Prostate gland (tissue), 2 donors: ENCODE data around the gene HTR3B. TPM values are rescaled to one million over a fixed set of nuclear protein-coding genes. Genes with fewer than 3 reads are reported as not detected.

Source experiments
- DNase-seq: peaks from one replicate; pipeline ENCODE4 v3.0.0-alpha.2; 2019; ENCODE audit warnings: low spot score
- H3K27ac ChIP-seq, 2 donors: fragments of 200-600 bp; sonication (generic); 2 replicates each; pipeline ENCODE4 v1.5.1; 2017 to 2019
- H3K27me3 ChIP-seq: fragments of 200-600 bp; sonication (generic); replicated peaks from 2 replicates; pipeline ENCODE4 v1.5.1; 2019; ENCODE audit not compliant: insufficient read depth
- H3K36me3 ChIP-seq, 2 donors: fragments of 200-600 bp; sonication (generic); 1 replicate in 1 of 2; 2 replicates in 1 of 2; pipeline versions ENCODE4 v1.5.1 to v1.8.1; 2017 to 2019
- H3K4me1 ChIP-seq: fragments of 200-600 bp; sonication (generic); replicated peaks from 2 replicates; pipeline ENCODE4 v1.5.1; 2019
- H3K4me3 ChIP-seq, 2 donors: fragments of 200-600 bp; sonication (generic); 2 replicates each; pipeline ENCODE4 v1.5.1; 2017 to 2019
- H3K9me3 ChIP-seq: fragments of 200-600 bp; sonication (generic); 2 replicates; pipeline ENCODE4 v1.5.1; 2017
- POLR2A ChIP-seq: fragments of 450-650 bp; IDR thresholded peaks from one replicate; pipeline ENCODE4 v1.6.1; 2016; ENCODE audit warnings: antibody characterized with exemption, mild to moderate bottlenecking
- POLR2AphosphoS5 ChIP-seq: sonication (generic); formaldehyde crosslinking; IDR thresholded peaks from one replicate; pipeline ENCODE4 v1.6.1; 2017; ENCODE audit warnings: antibody characterized with exemption
- WGBS: methylation state at CpG from one replicate; pipeline ENCODE4 v1.1.5; 2018; 5-methylcytosine and 5-hydroxymethylcytosine counted together
- intact Hi-C: fragments of 100-400 bp; cut with DNase I; formaldehyde crosslinking; loops from one replicate; pipeline ENCODE4 v1.14.2; 2022
- total RNA-seq, 2 donors: library from RNA; depleted of rRNA; stranded (reverse); fragments of >200 nt; gene quantifications; one replicate each; pipeline ENCODE4 v1.1.0, GENCODE V29; 2016
- TF ChIP-seq, protein P1 (sequence below), 4 experiments: fragments of 200-600 bp in 2 of 4; fragments of 450-650 bp in 2 of 4; sonication (generic) in 2 of 4; IDR thresholded peaks; 1 replicate in 3 of 4; 2 replicates in 1 of 4; pipeline ENCODE4 v1.5.1; 2016 to 2019; ENCODE audit warnings: antibody characterized with exemption in 4 of 4, mild to moderate bottlenecking in 2 of 4, moderate library complexity in 2 of 4

The HTR3B gene
- total RNA-seq, 2 donors from 2014 or later, result not detected

DNA sequence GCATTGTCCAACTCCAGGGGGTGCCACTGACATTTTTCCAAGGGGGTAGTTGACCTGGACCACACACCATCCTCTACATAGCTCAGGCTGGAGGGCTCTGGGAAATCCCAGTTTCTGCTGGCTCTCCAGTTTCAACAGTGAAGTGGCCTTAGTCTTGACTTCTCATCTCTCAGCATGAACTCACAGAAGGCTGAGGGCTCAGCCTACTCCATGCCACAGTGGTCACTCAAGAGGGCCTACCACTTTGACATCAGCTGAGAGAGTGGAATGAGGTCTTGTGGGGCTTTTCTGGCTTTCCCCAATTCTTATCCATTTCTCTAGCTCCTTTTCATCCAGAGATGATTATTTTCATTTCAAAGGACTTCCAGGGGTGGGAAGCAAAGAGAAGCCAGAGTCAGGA, 77.7 kb downstream of the HTR3B start:
- intact Hi-C loops, result no loop called here

GRCh38 chr11:113984781-113985180, 80.2 kb downstream of the HTR3B start:
- WGBS, result 75% methylated on average over 6 of the region's 6 CpGs
- no peaks in the 10 kb centered on the region for H3K4me1 ChIP-seq
- intact Hi-C loops, result no loop called here

More for the DNA sequence above, 77.7 kb downstream of the HTR3B start:
- Histone ChIP-seq H3K4me1 (no peaks in the 10 kb centered on the region), H3K36me3 (no peaks in the 10 kb centered on the region), H3K27me3 (no peaks in the 10 kb centered on the region), H3K9me3 (no peaks in the 10 kb centered on the region), H3K27ac (no peak overlapping the region), H3K4me3 (no peak overlapping the region)
- no peak for TF ChIP-seq POLR2AphosphoS5
- no peak for TF ChIP-seq POLR2A
- TF ChIP-seq, protein P1, sequence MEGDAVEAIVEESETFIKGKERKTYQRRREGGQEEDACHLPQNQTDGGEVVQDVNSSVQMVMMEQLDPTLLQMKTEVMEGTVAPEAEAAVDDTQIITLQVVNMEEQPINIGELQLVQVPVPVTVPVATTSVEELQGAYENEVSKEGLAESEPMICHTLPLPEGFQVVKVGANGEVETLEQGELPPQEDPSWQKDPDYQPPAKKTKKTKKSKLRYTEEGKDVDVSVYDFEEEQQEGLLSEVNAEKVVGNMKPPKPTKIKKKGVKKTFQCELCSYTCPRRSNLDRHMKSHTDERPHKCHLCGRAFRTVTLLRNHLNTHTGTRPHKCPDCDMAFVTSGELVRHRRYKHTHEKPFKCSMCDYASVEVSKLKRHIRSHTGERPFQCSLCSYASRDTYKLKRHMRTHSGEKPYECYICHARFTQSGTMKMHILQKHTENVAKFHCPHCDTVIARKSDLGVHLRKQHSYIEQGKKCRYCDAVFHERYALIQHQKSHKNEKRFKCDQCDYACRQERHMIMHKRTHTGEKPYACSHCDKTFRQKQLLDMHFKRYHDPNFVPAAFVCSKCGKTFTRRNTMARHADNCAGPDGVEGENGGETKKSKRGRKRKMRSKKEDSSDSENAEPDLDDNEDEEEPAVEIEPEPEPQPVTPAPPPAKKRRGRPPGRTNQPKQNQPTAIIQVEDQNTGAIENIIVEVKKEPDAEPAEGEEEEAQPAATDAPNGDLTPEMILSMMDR (IDR thresholded peaks at IDR 0.05), result no peak
- no peak for DNase-seq

DNA sequence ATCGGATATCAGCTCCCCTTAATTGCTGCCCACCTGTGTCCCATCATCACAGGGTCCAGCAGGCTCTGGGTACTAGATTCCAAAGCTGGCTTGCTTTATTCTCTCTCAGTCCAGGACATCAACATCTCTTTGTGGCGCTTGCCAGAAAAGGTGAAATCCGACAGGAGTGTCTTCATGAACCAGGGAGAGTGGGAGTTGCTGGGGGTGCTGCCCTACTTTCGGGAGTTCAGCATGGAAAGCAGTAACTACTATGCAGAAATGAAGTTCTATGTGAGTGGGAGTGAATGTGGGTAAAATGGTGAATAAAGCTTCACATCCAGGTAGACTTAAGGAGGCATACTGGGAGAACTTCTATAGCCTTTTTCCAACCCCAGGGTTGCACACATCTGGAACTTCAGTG, 81.3 kb downstream of the HTR3B start:
- DNase-seq, result no peak
- TF ChIP-seq POLR2A, result no peak
- TF ChIP-seq, protein P1 (IDR thresholded peaks at IDR 0.05), result no peak
- no peak for TF ChIP-seq POLR2AphosphoS5
- no peak overlapping the region for H3K4me3 ChIP-seq
- no peaks in the 10 kb centered on the region for H3K9me3 ChIP-seq
- no peak overlapping the region for H3K27ac ChIP-seq
- H3K4me1 ChIP-seq, result no peaks in the 10 kb centered on the region
- H3K36me3 ChIP-seq, result no peaks in the 10 kb centered on the region
- 82% methylated on average over 4 of the region's 4 CpGs for WGBS
- intact Hi-C loops, result no loop called here
- no peaks in the 10 kb centered on the region for H3K27me3 ChIP-seq

More at GRCh38 chr11:113984781-113985180, 80.2 kb downstream of the HTR3B start:
- no peak for DNase-seq
- Histone ChIP-seq H3K27ac (no peak overlapping the region), H3K9me3 (no peaks in the 10 kb centered on the region), H3K27me3 (no peaks in the 10 kb centered on the region), H3K4me3 (no peak overlapping the region), H3K36me3 (no peaks in the 10 kb centered on the region)
- TF ChIP-seq POLR2A (no peak), POLR2AphosphoS5 (no peak)
- TF ChIP-seq, protein P1 (IDR thresholded peaks at IDR 0.05), result no peak

- H3K27ac ChIP-seq, result no peak overlapping the region
- no peak for DNase-seq
- intact Hi-C loops, result no loop called here
- no peak overlapping the region for H3K4me3 ChIP-seq
- no peaks in the 10 kb centered on the region for H3K4me1 ChIP-seq
- H3K9me3 ChIP-seq, result no peaks in the 10 kb centered on the region
- H3K27me3 ChIP-seq, result no peaks in the 10 kb centered on the region
- no peaks in the 10 kb centered on the region for H3K36me3 ChIP-seq
- TF ChIP-seq, protein P1 (IDR thresholded peaks at IDR 0.05), result no peak
- TF ChIP-seq POLR2A (no peak), POLR2AphosphoS5 (no peak)
- 85% methylated on average over 18 of the region's 18 CpGs for WGBS
Observed at GRCh38 chr11:113986351-113987140, 82.0 kb downstream of the HTR3B start.

DNA sequence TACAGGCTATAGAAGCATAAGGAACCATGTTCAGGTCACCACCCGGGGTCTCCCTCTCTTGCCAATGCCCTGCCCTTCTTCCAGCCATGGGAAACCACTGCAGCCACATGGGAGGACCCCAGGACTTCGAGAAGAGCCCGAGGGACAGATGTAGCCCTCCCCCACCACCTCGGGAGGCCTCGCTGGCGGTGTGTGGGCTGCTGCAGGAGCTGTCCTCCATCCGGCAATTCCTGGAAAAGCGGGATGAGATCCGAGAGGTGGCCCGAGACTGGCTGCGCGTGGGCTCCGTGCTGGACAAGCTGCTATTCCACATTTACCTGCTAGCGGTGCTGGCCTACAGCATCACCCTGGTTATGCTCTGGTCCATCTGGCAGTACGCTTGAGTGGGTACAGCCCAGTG, 84.8 kb downstream of the HTR3B start:
- no peak for DNase-seq
- H3K27me3 ChIP-seq, result no peaks in the 10 kb centered on the region
- 72% methylated on average over 13 of the region's 15 CpGs for WGBS
- H3K4me1 ChIP-seq, result no peaks in the 10 kb centered on the region
- H3K9me3 ChIP-seq, result no peaks in the 10 kb centered on the region
- H3K36me3 ChIP-seq, result no peaks in the 10 kb centered on the region
- TF ChIP-seq POLR2A (no peak), POLR2AphosphoS5 (no peak)
- TF ChIP-seq, protein P1 (IDR thresholded peaks at IDR 0.05), result no peak
- no peak overlapping the region for H3K4me3 ChIP-seq
- no peak overlapping the region for H3K27ac ChIP-seq
- intact Hi-C loops, result no loop called here
